Epithelial cell of esophagus (primary cell): ENCODE data around the gene DNAH17.

Experiments used
- DNase-seq: peaks from one replicate; pipeline ENCODE4 v3.0.0; 2010; ENCODE audit warnings: low read depth
- H3K4me3 ChIP-seq: 2 replicates; pipeline ENCODE4 v1.5.1; 2011; ENCODE audit warnings: mild to moderate bottlenecking, low read length, control low read depth
- CTCF ChIP-seq: IDR thresholded peaks from 2 replicates; pipeline ENCODE4 v1.5.1; 2011; ENCODE audit warnings: low read depth, mild to moderate bottlenecking, low read length, control low read depth, inconsistent platforms; ENCODE audit not compliant: insufficient read depth; ENCODE audit errors: missing control alignments

The DNAH17 gene

GRCh38 chr17:78577296-78577695 is at the start of gene DNAH17:
Gene DNAH17 (minus strand): TSS chr17:78577396. CDS start chr17:78575057, 2,339 bp downstream.
- TF ChIP-seq CTCF: no peak
- H3K4me3 ChIP-seq: no peak within 1 kb of the TSS
- no peak for DNase-seq

GRCh38 chr17:78624324-78625151 is 47.3 kb upstream of the DNAH17 start:
- no peak for TF ChIP-seq CTCF
- DNase-seq: no peak
- no peak overlapping the region for H3K4me3 ChIP-seq

- TF ChIP-seq CTCF: no peak
- no peak for DNase-seq
- no peak overlapping the region for H3K4me3 ChIP-seq
Measured at GRCh38 chr17:78623541-78623940, 46.3 kb upstream of the DNAH17 start.

GRCh38 chr17:78622491-78623265 is 45.5 kb upstream of the DNAH17 start:
- TF ChIP-seq CTCF: no peak
- no peak for DNase-seq
- no peak overlapping the region for H3K4me3 ChIP-seq

- H3K4me3 ChIP-seq: no peak overlapping the region
- DNase-seq: no peak
- TF ChIP-seq CTCF: no peak
Measured at GRCh38 chr17:78621720-78622490, 44.7 kb upstream of the DNAH17 start.

- no peak for DNase-seq
- TF ChIP-seq CTCF: no peak
- H3K4me3 ChIP-seq: no peak overlapping the region
Measured at GRCh38 chr17:78620099-78620498, 42.9 kb upstream of the DNAH17 start.
